Measurements from ENCODE around the gene DENND2C. TPM values are rescaled to one million over a fixed set of nuclear protein-coding genes. Genes with fewer than 3 reads are reported as not detected.

Gene DENND2C
- total and polyA plus RNA-seq, 2 of the 13 experiments (the other 11 are each of a cell fraction or from before 2014, with no cell fraction given): 0.08 to 0.33 TPM

- WGBS (ENCODE audit: low lambda C conversion rate): 88% methylated on average over 2 of the region's 2 CpGs
- Histone ChIP-seq H2AFZ (ENCODE audit: low read length) (no peak overlapping the region), H3K9me3 (ENCODE audit: low read length) (no peaks in the 10 kb centered on the region), H3K36me3 (replicated peaks in 1 of 2; ENCODE audit: control insufficient read depth in 1 of 2, insufficient read depth in 2 of 2, low read length in 2 of 2) (no peaks in the 10 kb centered on the region), H3K9ac (ENCODE audit: insufficient read depth, low read depth, low read length) (no peak overlapping the region), H4K20me1 (ENCODE audit: insufficient read depth, low read length) (no peaks in the 10 kb centered on the region), H3K4me2 (ENCODE audit: low read depth, low read length) (no peak overlapping the region), H3K4me1 (ENCODE audit: insufficient read depth, low read length) (peaks cover 34% of the 10 kb centered on the region), H3K79me2 (ENCODE audit: insufficient read depth, low read length) (no peaks in the 10 kb centered on the region), H3K27ac (ENCODE audit: extremely low read length, insufficient read depth, low read length) (no peak overlapping the region), H3K4me3 (replicated peaks in 1 of 3; ENCODE audit: insufficient read depth in 1 of 3, low read depth in 2 of 3, low read length in 3 of 3) (no peak overlapping the region), H3K27me3 (ENCODE audit: control insufficient read depth in 1 of 2, insufficient read depth in 2 of 2, low read length in 2 of 2) (no peaks in the 10 kb centered on the region)
- no peak for FAIRE-seq
- no peak for ATAC-seq
- intact Hi-C loops (cut with micrococcal nuclease; ENCODE audit: unreplicated experiment) (no loop called here), in situ Hi-C loops (cut with HindIII; ENCODE audit: extremely low pct_ligation_motif_present, low pct_unique_long_range_greater_than_20kb) (no loop called here)
- no peak for TF ChIP-seq GLMP (CRISPR knock-in tag; IDR thresholded peaks at IDR 0.05; ENCODE audit: borderline replicate concordance)
- TF ChIP-seq ZNF770 (CRISPR knock-in tag; IDR thresholded peaks at IDR 0.05): no peak
- TF ChIP-seq CHD4 (IDR thresholded peaks at IDR 0.05; ENCODE audit: borderline replicate concordance, low read length): no peak
- TF ChIP-seq ZSCAN22 (CRISPR knock-in tag; IDR thresholded peaks at IDR 0.05): no peak
- TF ChIP-seq ZNF30 (CRISPR knock-in tag; IDR thresholded peaks at IDR 0.05): no peak
- TF ChIP-seq GATA4 (IDR thresholded peaks at IDR 0.05; ENCODE audit: borderline replicate concordance, low read depth): no peak
- TF ChIP-seq DZIP1 (CRISPR knock-in tag; IDR thresholded peaks at IDR 0.05): no peak
- TF ChIP-seq ZNF124 (CRISPR knock-in tag; IDR thresholded peaks at IDR 0.05): no peak
- no peak for TF ChIP-seq NFYB (CRISPR knock-in tag; IDR thresholded peaks at IDR 0.05)
- TF ChIP-seq ZNF44 (CRISPR knock-in tag; IDR thresholded peaks at IDR 0.05): no peak
- TF ChIP-seq ZNF512 (CRISPR knock-in tag; IDR thresholded peaks at IDR 0.05): no peak
- TF ChIP-seq ATF7-NPFF (CRISPR knock-in tag; IDR thresholded peaks at IDR 0.05; ENCODE audit: low read depth): no peak
- ChIA-PET POLR2A (interaction anchor here (0.7 kb wide), 1 partner anchor 83 kb away, joined by 3 read pairs; no protein-coding TSS in a partner anchor), CTCF (ENCODE audit: low intra/inter-chr PET ratio, low total read pairs) (no interaction called here)
- DNase-seq (ENCODE audit: low spot score): no peak
- no TSS peak for BruUV-seq (replicated peaks)
Measured at GRCh38 chr1:114550336-114550735, 119.5 kb downstream of the DENND2C start.
